GM19452 (cell line): ENCODE results near the gene ITPKC.
A peak's percentile ranks its signal among the peaks of the same experiment; 100 is the strongest.

Source experiments
- ATAC-seq: cut with Tn5 transposase; IDR thresholded peaks from one replicate; pipeline ENCODE4 v1.9.1; 2021; ENCODE audit not compliant: unreplicated experiment

ITPKC gene

DNA sequence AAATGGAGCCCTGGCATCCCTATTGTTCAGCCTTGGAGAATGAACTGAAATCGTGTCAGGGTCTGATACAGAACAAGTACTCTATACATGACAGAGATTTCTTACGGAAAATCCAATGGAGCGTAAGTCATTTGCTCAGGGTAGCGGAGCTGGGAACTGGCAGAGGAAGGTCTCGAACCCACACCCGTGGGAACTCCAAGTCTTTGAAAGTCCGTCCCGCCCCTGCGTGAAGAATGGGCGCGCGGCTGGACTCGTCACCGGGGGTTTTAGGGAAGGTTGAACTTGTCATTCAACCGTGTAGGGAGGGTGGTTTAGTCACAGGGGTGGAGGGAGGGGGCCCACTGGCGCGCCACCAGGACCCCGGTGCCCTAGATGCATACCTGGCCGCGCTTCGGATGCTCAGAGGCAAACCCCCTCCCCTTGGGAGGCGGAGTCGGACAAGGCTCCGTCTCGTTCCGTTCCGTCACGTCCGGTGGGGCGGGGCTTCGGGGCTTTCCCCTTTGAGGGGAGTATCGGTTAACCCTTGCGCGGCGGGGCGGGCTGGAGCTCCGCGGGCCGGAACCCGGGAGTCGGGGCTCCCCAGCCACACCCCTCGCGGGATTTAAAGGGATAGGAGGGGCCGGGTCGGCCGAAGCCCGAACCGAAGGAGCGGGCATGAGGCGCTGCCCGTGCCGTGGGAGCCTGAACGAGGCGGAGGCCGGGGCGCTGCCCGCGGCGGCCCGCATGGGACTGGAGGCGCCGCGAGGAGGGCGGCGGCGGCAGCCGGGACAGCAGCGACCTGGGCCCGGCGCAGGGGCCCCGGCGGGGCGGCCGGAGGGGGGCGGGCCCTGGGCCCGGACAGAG, at the start of gene ITPKC, which contains the start of gene COQ8B:
Gene ITPKC (plus strand): TSS at position 631 of the 843 bp plus-strand sequence. CDS start 24 bp downstream, at position 655.
Gene COQ8B (minus strand): TSS at position 405 of the 843 bp plus-strand sequence. CDS start 2,254 bp downstream, outside the sequence.
- peak; percentile 61 for ATAC-seq

DNA sequence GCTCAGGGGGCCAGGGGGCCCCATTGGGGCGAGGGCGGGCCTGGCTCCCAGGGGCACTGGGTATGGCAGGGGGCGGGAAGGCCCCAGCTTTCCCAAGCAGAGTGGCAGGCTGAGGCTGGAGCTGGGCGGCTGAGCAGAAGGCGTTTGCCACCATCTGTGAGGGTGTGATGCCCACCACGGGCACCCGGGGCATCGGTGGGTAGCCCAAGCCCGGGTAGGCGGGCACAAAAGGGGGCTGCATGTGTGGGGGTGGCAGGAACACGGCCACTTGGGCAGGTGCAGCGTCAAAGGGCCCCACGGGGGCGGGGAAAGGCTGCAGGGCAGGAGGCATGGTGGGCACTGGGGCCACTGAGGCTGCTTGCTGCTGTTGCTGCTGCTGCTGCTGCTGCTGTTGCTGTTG, 49.3 kb upstream of the ITPKC start:
- ATAC-seq = no peak

DNA sequence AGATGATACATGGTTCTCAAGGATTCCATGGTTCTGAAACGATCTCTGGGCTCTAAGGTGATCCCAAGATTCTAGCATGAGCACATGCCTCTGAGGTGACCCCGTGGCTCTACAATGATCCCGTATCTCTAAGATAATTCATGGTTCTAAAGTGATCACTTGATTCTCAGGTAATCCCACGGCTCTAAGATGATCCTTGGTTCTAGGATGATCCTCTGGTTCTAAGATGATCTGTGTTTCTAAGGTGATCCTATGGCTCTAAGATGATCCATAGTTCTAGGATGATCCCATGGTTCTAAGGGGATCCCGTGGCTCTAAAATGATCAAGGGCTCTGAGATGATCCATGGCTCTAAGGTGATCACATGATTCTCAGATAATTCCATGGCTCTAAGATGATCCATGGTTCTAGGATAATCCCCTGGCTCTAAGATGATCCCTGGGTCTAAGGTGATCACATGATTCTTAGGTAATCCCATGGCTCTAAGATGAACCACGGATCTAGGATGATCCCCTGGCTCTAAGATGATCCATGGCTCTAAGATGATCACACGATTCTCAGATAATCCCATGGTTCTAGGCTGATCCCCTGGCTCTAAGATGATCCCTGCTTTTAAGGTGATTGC, 47.8 kb upstream of the ITPKC start:
- no peak for ATAC-seq

DNA sequence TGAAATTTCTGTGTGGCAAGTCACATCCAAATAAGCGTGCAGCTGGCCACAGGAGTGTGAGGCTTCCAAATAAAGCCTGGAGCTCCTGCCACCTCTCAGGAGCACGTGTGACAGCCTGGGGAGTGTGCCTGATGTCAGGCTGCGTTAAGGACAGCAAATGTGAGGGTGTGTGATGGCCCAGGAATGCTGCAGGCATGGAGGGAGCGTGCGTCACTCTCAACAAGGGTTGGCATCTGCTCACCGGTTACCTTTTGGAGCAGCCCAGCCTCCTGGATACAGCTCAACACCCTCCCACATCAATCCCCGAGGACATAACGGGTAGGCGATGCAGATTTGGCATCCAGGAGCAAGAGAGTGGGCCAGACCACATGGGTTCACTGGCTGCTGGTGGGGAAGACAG, 45.5 kb upstream of the ITPKC start:
- no peak for ATAC-seq

DNA sequence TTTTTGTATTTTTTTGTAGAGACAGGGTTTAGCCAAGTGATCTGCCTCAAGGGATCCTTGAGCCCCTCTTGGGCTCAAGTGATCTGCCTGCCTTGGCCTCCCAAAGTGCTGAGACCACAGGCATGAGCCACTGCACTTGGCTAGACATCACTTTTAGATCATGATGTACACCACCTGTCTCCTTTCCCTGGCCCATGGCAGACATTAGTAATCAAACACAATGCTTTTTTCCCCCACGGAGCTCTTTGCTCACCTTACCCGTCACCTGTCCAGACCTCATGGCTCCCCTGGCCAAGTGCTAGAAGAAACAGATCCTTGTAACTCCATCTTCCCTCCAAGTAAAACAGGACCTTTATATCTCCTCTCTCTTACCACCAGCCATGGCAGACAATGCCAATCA, 44.9 kb upstream of the ITPKC start:
- no peak for ATAC-seq

DNA sequence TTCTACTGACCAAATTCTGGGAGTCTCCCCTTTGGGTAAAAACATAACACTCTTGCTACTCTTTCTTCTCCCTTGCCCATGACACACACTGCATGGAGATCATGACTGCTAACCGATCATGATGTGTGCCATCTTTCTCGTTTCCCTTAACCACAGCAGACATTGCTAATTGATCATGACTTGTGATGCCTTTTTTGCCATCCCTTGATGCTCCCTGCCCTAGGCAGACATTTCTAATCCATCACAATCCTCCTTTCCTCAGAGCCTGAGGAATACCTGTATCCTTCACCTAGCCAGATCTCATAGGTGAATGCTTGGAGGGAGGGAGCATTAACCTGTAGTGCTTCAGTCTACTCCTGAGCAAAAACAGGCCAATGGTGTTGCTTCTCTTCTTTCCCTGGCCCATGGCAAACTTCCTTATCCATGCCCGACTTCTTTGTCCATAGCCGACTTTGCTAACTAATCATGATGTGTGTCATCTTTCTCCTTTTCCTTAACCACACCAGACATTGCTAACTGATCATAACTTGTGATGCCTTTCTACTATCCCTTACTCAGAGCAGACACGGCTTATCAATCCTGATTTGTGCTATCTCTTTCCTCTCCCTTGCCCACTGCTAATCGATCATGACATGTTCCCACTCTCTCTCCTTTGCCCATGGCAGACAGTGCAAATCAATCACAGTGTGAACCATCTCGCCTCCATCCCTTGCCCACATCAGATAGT, 44.2 kb upstream of the ITPKC start:
- ATAC-seq = no peak

DNA sequence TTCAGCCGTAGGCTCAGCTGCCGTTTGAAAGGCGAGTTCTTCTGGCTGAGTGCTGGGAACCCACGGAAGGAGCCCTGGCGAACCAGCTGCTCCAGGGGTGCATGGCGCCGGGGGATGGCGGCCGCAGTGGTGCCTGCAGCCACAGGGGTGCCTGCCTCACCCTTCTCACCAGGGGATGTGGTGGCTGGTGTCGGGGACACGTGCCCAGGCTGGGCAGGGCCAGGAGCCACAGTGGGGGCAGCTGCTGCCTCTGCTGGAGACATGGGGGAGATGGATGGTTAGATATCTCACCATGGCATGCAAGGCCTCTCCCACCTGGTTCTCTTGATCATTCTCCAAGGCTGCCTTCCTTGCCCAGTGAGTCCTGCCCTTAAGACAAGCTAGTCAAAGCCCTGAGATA, 43.5 kb upstream of the ITPKC start:
- ATAC-seq = no peak

DNA sequence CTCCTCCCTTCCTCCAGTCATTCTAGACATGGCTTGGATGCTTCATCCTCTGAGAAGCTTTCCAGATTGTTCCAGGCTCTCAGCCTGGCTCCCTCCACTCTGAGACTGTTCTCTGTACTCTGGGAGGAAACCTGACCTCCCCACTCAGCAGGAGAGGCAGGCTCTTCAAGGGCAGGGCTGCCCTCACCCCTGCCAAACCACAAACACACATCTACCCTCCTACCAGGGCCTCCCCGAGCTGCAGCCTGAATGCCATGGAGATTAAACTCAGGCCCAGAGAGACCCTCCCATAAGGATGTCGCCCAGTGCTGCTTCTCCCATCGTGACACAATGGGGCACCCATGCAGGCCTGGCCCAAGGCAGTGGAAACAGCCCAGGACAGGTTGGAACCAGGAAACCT, 42.6 kb upstream of the ITPKC start:
- no peak for ATAC-seq

DNA sequence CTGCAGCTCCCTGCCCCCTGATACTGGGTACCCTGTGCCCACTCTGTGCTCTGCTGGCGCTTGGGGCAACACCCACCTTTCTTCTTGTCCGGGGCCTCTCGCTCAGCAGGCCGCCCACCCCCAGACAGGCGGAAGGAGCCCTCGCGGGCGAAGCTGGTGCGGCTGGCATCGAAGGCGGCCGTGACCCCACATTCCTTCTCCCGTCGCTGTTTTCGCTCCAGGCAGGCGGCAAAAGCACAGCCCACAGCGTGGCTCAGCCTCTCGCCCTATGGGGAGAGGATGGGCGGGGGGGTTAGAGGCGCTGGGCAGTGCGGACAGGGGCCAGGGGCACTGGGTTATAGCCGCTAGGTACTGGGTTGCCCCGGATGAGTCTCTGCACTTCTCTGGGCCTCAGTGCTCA, 39.8 kb upstream of the ITPKC start:
- no peak for ATAC-seq

DNA sequence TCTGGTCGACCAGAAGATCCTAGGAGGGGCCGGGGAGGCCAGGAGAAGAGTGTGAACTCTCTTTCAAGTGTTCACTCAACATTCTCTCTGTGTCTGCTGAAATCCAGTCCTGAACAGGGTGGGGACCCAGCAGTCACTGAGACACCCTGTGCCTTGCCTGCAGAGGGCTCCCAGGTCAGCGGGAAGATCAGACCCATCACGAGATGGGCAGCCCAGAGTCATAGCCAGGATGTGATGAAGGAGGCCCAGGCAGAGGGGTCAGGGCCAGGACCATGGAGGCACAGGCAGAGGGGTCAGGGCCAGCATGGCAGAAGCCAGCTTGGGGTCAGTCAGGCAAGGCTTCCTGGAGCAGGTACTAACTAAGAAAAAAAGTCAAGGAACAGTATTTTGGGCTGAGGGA, 35.9 kb upstream of the ITPKC start:
- no peak for ATAC-seq

DNA sequence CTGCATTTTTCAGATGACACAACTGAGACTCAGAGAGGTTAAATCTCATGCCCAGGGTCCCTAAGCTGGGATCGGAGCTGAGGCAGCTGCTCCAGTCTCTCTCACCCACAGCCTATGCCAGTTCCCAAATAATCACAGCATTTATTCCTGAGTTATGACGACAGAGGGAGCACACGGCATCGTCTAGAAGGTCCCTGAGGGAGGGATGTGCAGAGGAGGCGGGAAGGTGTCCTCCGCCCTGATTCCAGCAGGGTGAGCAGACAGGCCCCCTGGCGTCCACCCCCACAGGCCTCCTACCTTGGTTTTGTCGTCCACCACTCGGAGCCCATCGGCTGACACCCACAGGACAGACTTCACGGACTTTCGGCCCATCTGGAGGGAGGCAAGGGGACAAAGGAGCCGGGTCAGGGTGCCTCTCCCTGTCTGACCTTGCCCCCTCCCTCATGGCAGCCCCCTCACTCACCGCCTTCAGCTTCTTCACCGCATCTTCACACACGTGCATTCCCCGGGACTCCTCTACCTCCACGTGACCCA, 34.4 kb upstream of the ITPKC start:
- ATAC-seq = no peak

DNA sequence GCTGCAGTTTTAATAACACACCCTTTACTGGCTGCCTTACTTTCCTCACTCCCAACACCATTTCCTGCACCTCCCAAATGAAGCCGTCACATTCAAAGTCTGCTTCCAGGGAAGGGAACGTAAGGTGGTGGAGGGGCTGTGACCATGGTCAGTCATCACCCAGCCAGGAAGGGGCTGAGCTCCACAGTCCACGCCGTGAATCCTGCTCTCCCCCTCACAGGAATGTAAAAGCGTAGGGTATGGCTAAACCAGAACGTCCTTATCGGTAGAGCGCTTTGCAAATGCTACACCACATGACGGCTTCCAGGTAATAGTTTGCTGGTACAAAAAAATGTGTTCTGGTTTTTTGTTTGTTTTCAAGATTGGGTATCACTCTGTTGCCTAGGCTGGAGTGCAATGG, 33.5 kb upstream of the ITPKC start:
- no peak for ATAC-seq

DNA sequence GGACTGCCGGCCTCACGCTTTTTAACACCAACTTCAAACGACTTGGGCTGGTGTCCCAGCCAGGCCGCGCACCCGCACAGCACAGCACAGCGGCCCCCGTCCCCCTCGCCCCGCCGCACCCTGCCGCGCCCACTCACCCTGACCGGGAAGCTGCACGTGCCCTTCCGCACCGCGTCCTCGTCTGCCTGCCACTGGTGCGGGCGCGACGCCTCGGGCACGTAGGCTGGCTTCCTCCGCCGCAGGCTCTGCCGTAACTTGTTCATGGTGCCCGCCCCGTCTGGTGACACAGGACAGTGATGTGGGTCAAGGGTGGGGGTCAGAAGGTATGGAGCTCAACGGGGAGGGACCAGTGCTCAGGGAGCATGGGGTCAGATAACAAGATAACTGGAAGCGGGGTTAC, 32.6 kb upstream of the ITPKC start:
- no peak for ATAC-seq

DNA sequence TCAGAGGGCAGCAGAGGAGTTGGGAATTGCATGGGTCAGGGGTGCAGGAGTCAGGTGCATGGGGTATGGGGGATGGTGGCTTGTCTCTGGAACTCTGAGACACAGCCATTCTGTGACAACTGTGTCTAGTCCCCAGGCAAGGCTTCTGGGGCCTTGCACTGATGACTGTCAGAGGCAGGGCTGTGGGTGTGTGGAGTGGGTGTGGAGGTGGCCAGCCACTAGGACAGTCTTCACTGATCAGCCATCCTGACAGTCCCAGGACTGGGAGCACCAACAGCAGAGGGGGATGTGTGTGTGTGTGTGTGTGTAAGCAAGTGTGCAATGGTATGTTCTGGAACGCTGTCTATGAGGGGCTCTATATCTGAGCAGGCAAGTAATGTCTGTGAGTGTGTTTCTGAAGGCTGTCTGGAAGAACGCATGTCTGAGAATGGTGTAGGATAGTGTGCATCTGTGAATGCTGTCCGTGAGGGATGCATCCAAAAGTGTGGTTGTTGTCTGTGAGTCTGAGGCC, 31.8 kb upstream of the ITPKC start:
- ATAC-seq = no peak

DNA sequence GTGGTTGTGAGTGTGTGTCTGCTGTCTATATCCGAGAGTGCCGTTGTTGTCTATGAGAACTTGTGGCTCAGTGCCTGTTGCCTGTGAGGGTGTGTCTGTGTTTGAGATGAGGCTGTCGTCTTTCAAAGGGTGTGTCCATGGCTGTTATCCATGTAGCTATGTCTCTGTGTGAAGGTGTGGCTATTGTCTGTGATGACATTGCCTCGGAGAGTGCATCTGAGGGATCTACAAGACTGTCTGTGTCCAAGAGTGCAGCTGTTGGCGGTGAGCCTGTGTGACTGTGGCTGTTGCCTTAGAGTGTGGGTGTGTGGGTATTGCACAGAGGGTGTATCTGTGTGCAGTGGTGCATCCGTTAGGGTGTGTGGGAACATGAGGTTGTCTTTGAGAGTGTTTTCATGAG, 31.3 kb upstream of the ITPKC start:
- no peak for ATAC-seq

DNA sequence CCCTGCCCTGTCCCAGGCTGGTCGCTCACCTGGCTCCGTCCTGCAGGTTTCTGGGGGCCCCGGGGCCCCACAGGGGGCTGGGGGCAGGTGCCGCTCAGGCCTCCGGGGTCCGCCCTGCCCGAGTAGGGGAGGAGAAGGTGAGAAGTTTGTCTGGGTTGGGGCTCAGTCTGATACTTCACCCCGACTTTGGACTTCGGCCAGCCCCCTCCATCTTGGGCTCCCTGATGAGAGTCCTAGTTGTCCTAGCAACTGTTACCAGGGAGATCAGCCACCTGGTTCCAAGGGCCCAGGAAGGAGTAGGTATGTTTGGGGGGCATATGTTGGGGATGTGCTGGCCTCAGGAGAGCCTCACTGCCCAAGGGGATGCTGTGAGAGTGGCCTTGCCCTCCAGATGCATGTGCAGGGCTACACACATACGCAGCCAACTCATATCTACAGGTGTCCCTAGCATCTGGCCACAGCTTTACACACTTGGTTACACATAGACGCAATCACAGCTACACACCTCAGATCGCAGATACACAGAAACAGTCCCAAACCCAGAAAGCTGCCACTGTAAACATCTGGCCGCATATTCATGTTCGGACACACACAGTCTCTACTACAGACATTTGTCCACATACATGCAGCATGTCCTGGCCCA, 29.9 kb upstream of the ITPKC start:
- no peak for ATAC-seq

DNA sequence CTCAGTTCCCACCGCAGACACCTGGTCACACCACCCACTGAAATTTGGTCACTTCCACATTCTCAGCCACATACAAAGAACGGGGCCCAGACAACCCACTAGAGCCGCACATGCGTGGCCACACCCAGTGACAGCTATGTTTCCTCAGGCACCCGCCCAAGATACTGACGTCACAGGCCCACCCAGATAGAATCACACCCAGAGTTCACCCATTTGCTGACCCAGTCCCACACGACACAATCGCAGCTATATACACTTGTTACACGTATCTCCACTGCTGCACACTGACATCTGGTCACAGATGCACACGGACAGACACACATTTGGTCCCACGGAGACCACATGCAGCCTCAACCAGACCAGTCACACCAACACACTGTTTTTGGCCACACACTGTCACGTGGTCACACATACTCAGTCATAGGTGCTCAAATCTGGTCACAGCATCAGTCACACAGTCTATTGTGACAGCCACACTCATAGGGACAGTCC, 29.3 kb upstream of the ITPKC start:
- ATAC-seq = no peak

DNA sequence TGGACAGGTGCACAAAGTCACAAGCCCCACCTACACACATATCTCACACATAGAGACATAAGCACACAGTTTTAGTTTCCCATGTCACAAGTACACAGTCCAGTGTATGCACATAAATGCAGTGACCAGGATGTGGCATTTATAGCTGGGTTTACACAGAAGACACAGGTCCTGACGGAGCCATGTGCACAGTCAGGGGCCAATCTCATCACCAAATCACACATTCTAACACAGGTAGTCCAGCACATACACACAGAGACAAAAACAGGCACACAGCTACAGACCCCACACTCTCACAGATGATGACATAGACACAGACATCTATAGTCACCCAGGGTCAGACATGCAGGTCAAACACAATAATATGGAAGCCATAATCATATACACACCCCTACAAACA, 28.6 kb upstream of the ITPKC start:
- ATAC-seq = no peak

DNA sequence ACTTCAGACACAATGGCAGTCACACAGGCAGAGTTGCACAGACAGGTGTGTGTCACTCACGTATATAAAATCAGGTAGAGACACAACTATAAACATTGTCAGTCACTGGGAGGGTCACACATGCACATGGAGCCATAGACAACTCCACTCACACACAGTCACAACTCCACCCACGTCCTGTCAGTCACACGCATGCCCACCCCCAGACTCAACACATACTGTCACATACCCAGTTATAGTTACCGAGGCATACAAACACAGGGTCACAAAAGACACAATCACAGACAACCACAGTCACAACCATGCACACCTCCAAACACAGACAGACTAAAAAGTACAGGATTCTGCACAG, 27.9 kb upstream of the ITPKC start:
- ATAC-seq = no peak

DNA sequence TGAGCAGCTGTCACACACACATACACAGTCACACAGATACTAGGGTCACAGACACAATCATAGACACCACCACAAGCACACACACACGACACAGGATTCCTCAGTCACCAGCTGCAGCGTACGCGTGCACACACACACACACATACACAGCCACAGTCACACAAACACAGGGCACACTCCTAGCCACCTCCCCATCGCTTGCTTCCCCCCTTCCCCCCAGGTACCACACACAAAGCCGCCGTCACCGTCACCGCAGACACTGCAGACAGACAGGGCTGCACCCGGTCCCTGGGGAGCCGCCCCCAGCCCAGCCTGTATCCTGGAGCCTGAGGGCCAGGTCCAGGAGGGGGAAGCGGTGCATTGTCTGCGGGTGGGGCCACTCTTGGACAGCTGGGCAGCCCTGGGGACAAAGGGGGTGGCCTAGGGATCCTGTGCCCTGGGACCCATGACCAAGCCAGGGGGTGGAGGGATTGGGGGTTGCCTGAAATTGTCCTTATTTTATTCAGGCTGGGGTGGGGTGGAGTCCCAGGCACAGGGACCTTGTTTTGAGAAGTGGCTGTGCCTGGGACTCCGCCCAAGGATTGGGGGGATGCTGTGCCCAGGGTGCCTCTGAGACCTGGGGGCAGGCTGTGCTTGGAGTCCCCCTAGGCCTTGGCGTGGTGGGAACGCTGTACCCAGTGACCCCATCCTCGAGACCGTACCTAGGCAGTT, 27.4 kb upstream of the ITPKC start:
- ATAC-seq = no peak
